Prostate gland (tissue), 2 donors: ENCODE data around the gene ZCCHC2. TPM values are rescaled to one million over a fixed set of nuclear protein-coding genes. Genes with fewer than 3 reads are reported as not detected.

Experiments used
- DNase-seq: peaks from one replicate; pipeline ENCODE4 v3.0.0-alpha.2; 2019; ENCODE audit warnings: low spot score
- H3K27ac ChIP-seq, 2 donors: fragments of 200-600 bp; sonication (generic); 2 replicates each; pipeline ENCODE4 v1.5.1; 2017 to 2019
- H3K27me3 ChIP-seq: fragments of 200-600 bp; sonication (generic); replicated peaks from 2 replicates; pipeline ENCODE4 v1.5.1; 2019; ENCODE audit not compliant: insufficient read depth
- H3K36me3 ChIP-seq, 2 donors: fragments of 200-600 bp; sonication (generic); 1 replicate in 1 of 2; 2 replicates in 1 of 2; pipeline versions ENCODE4 v1.5.1 to v1.8.1; 2017 to 2019
- H3K4me1 ChIP-seq: fragments of 200-600 bp; sonication (generic); replicated peaks from 2 replicates; pipeline ENCODE4 v1.5.1; 2019
- H3K4me3 ChIP-seq, 2 donors: fragments of 200-600 bp; sonication (generic); 2 replicates each; pipeline ENCODE4 v1.5.1; 2017 to 2019
- H3K9me3 ChIP-seq: fragments of 200-600 bp; sonication (generic); 2 replicates; pipeline ENCODE4 v1.5.1; 2017
- CTCF ChIP-seq, 4 experiments: fragments of 200-600 bp in 2 of 4; fragments of 450-650 bp in 2 of 4; sonication (generic) in 2 of 4; IDR thresholded peaks; 1 replicate in 3 of 4; 2 replicates in 1 of 4; pipeline ENCODE4 v1.5.1; 2016 to 2019; ENCODE audit warnings: antibody characterized with exemption in 4 of 4, mild to moderate bottlenecking in 2 of 4, moderate library complexity in 2 of 4
- POLR2A ChIP-seq: fragments of 450-650 bp; IDR thresholded peaks from one replicate; pipeline ENCODE4 v1.6.1; 2016; ENCODE audit warnings: antibody characterized with exemption, mild to moderate bottlenecking
- POLR2AphosphoS5 ChIP-seq: sonication (generic); formaldehyde crosslinking; IDR thresholded peaks from one replicate; pipeline ENCODE4 v1.6.1; 2017; ENCODE audit warnings: antibody characterized with exemption
- WGBS: methylation state at CpG from one replicate; pipeline ENCODE4 v1.1.5; 2018; 5-methylcytosine and 5-hydroxymethylcytosine counted together
- intact Hi-C: fragments of 100-400 bp; cut with DNase I; formaldehyde crosslinking; loops from one replicate; pipeline ENCODE4 v1.14.2; 2022
- total RNA-seq, 2 donors: library from RNA; depleted of rRNA; stranded (reverse); fragments of >200 nt; gene quantifications; one replicate each; pipeline ENCODE4 v1.1.0, GENCODE V29; 2016

Gene ZCCHC2
- total RNA-seq, 2 donors from 2014 or later = 18.7 to 39.4 TPM

GRCh38 chr18:62524440-62525200, 1.8 kb downstream of the ZCCHC2 start:
- peak; percentile 58 for DNase-seq
- peak overlapping the region; percentile 98 for H3K27ac ChIP-seq
- H3K4me1 ChIP-seq = no peaks in the 10 kb centered on the region
- H3K36me3 ChIP-seq = no peaks in the 10 kb centered on the region
- WGBS = 2% methylated on average over 54 of the region's 57 CpGs
- H3K27me3 ChIP-seq = no peaks in the 10 kb centered on the region
- TF ChIP-seq POLR2A (peak; percentile 56), POLR2AphosphoS5 (peak; percentile 35), CTCF (IDR thresholded peaks at IDR 0.05) (no peak)
- intact Hi-C loops = loop anchor here (5.0 to 10.0 kb wide), 6 partner anchors 43 to 900 kb away; partner anchors contain the start of genes PHLPP1, PIGN, RELCH and VPS4B
- H3K4me3 ChIP-seq = peak overlapping the region; percentile 84 to 85
- no peaks in the 10 kb centered on the region for H3K9me3 ChIP-seq

- Histone ChIP-seq H3K27me3 (no peaks in the 10 kb centered on the region), H3K36me3 (no peaks in the 10 kb centered on the region), H3K27ac (peak overlapping the region; percentile 98), H3K4me1 (no peaks in the 10 kb centered on the region), H3K4me3 (peak overlapping the region; percentile 84 to 85), H3K9me3 (no peaks in the 10 kb centered on the region)
- TF ChIP-seq CTCF (IDR thresholded peaks at IDR 0.05) (no peak), POLR2AphosphoS5 (no peak), POLR2A (no peak)
- DNase-seq = no peak
- WGBS = 42% methylated on average over 9 of the region's 9 CpGs
- intact Hi-C loops = loop anchor here (5.0 to 10.0 kb wide), 3 partner anchors 42 to 899 kb away; partner anchors contain the start of genes PHLPP1 and VPS4B
Observed at GRCh38 chr18:62525608-62526007, 2.8 kb downstream of the ZCCHC2 start.

- 1% methylated on average over 41 of the region's 74 CpGs for WGBS
- peak overlapping the region; percentile 98 for H3K27ac ChIP-seq
- H3K36me3 ChIP-seq = no peaks in the 10 kb centered on the region
- H3K4me3 ChIP-seq = peak overlapping the region; percentile 84 to 85
- H3K4me1 ChIP-seq = no peaks in the 10 kb centered on the region
- no peaks in the 10 kb centered on the region for H3K27me3 ChIP-seq
- TF ChIP-seq POLR2A (peak; percentile 81), CTCF (IDR thresholded peaks at IDR 0.05) (no peak), POLR2AphosphoS5 (peak; percentile 10)
- intact Hi-C loops = loop anchor here (5.0 to 10.0 kb wide), 3 partner anchors 41 to 898 kb away; partner anchors contain the start of genes PHLPP1 and VPS4B
- DNase-seq = peak; percentile 65
- H3K9me3 ChIP-seq = no peaks in the 10 kb centered on the region
Observed at GRCh38 chr18:62526098-62527025, 3.5 kb downstream of the ZCCHC2 start.

GRCh38 chr18:62529597-62529996, 6.8 kb downstream of the ZCCHC2 start:
- DNase-seq = no peak
- 89% methylated on average over 5 of the region's 5 CpGs for WGBS
- no peak overlapping the region for H3K4me3 ChIP-seq
- intact Hi-C loops = loop anchor here (5.0 to 10.0 kb wide), 3 partner anchors 38 to 895 kb away; partner anchors contain the start of genes PHLPP1 and VPS4B
- TF ChIP-seq CTCF (IDR thresholded peaks at IDR 0.05) (no peak), POLR2A (no peak), POLR2AphosphoS5 (no peak)
- no peaks in the 10 kb centered on the region for H3K27me3 ChIP-seq
- H3K27ac ChIP-seq = no peak overlapping the region
- H3K4me1 ChIP-seq = no peaks in the 10 kb centered on the region
- no peaks in the 10 kb centered on the region for H3K9me3 ChIP-seq
- no peaks in the 10 kb centered on the region for H3K36me3 ChIP-seq
